ENCODE data around the gene PTBP1.
"Not testable (repeated sequence)": the region's sequence is repeated elsewhere in the genome, so short reads cannot be mapped to it uniquely, and the experiment has no call there.

The PTBP1 gene

DNA sequence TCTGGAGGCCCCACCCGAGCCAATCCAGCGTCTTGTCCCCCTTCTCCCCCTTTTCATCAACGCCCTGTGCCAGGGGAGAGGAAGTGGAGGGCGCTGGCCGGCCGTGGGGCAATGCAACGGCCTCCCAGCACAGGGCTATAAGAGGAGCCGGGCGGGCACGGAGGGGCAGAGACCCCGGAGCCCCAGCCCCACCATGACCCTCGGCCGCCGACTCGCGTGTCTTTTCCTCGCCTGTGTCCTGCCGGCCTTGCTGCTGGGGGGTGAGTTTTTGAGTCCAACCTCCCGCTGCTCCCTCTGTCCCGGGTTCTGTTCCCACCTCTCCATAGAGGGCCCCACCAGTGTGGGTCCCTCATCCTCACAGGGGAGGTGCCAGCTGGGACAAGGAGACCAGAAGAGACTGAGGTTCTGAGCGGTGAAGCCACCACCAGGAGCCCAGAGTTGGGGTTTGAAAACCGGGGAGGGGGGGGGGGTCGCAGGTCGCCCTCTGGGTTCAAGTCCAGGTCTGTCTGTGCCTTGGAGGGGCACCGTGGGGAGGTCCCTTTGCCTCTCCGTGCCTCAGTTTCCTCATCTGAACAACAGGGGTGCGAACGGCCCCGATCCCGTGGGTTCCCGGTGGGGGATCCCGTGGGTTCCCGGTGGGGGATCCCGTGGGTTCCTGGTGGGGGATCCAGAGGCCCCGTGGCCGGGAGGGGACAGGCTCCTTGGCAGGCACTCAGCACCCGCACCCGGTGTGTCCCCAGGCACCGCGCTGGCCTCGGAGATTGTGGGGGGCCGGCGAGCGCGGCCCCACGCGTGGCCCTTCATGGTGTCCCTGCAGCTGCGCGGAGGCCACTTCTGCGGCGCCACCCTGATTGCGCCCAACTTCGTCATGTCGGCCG, 55.1 kb downstream of the PTBP1 start, which contains the start of gene ELANE:
Gene ELANE (plus strand): TSS at position 168 of the 878 bp plus-strand sequence. CDS start 26 bp downstream, at position 194.
- DNase-seq (ENCODE audit: low read depth in 3 of 3, low spot score in 1 of 3), result no peak

- DNase-seq (ENCODE audit: low read depth in 3 of 3, low spot score in 1 of 3), result no peak
These were observed 55.8 kb downstream of the PTBP1 start for GRCh38 chr19:853014-853585.

- not testable (repeated sequence) for DNase-seq (ENCODE audit: low read depth in 3 of 3, low spot score in 1 of 3)
These were observed 56.5 kb downstream of the PTBP1 start for GRCh38 chr19:853614-854220.

DNA sequence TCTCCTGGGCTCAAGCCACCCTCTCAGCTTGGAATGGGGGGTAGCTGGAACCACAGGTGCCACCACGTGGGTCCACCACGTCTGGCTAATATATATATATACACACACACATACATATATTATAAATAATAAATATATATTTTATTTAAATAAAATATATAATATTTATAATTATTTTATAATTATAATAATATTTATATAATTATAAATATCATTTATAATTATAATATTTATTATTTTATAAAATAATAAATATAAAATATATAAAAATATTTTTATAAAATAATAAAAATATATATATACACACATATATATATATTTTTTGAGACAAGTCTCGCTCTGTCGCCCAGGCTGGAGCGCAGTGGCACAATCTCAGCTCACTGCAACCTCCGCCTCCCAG, 57.3 kb downstream of the PTBP1 start:
- DNase-seq (ENCODE audit: low read depth in 3 of 3, low spot score in 1 of 3), result no peak

DNA sequence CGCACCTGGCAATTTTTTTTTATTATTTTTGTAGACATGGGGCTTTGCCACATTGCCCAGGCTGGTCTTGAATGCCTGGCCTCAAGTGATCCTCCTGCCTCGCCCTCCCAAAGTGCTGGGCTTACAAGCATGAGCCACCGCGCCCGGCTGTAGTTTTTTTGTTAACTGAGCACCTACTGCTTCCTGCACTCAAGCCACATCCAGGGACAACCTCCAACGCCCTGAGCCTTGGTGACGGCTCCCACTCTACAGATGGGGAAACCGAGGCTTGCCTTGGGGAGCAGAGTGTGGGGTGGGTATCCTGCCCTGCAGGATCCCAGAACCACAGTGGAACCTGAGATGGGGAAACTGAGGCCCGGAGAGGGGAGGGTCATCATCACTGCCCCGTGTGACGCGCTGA, 57.9 kb downstream of the PTBP1 start:
- DNase-seq (ENCODE audit: low read depth in 3 of 3, low spot score in 1 of 3), result no peak

DNA sequence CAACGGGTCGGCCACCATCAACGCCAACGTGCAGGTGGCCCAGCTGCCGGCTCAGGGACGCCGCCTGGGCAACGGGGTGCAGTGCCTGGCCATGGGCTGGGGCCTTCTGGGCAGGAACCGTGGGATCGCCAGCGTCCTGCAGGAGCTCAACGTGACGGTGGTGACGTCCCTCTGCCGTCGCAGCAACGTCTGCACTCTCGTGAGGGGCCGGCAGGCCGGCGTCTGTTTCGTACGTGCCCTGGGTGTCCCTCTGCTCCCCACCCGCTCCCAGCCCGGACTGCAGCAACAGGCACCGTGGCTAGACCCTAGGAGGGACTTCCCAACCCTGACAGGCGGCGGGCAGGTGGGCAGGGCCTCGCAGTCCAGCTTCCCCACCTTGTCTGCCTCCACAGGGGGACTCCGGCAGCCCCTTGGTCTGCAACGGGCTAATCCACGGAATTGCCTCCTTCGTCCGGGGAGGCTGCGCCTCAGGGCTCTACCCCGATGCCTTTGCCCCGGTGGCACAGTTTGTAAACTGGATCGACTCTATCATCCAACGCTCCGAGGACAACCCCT, 58.4 kb downstream of the PTBP1 start:
- DNase-seq (ENCODE audit: low read depth in 3 of 3, low spot score in 1 of 3), result no peak

- no peak for DNase-seq (ENCODE audit: low read depth in 3 of 3, low spot score in 1 of 3)
These were observed 61.0 kb downstream of the PTBP1 start for GRCh38 chr19:858284-858683.

- no peak for DNase-seq (ENCODE audit: low read depth in 3 of 3, low spot score in 1 of 3)
These were observed 61.9 kb downstream of the PTBP1 start, which contains the start of gene CFD for GRCh38 chr19:858868-859843. Gene CFD (plus strand): TSS chr19:859664. CDS start chr19:859690, 26 bp downstream.

GRCh38 chr19:861141-861755, 64.0 kb downstream of the PTBP1 start:
- no peak for DNase-seq (ENCODE audit: low read depth in 3 of 3, low spot score in 1 of 3)

All from stimulated activated CD4-positive, alpha-beta T cell treated with anti-CD3 and anti-CD28 coated beads, TNF-alpha, amount 100 ng/mL, for 1 hour (primary cell).